MM.1S (cell line): Measurements from ENCODE around the gene IL18RAP.

Experiments used
- DNase-seq: peaks from one replicate; pipeline ENCODE4 v3.0.0-alpha.2; 2015
- H2AFZ ChIP-seq: fragments of 300-600 bp; sonication (generic); 2 replicates; pipeline ENCODE4 v1.6.0; 2016; ENCODE audit warnings: antibody characterized with exemption, low read length
- H3F3A ChIP-seq: fragments of 300-600 bp; sonication (generic); 2 replicates; pipeline ENCODE4 v1.6.1; 2016; ENCODE audit warnings: mild to moderate bottlenecking, antibody characterized with exemption, low read length, moderate library complexity, mixed read lengths; ENCODE audit not compliant: insufficient read depth
- H3K27ac ChIP-seq: fragments of 300-600 bp; sonication (generic); 2 replicates; pipeline ENCODE4 v1.5.1; 2016; ENCODE audit warnings: mild to moderate bottlenecking, low read length
- H3K27me3 ChIP-seq: fragments of 300-600 bp; sonication (generic); replicated peaks from 2 replicates; pipeline ENCODE4 v1.6.0; 2016; ENCODE audit warnings: low read length; ENCODE audit not compliant: insufficient read depth
- H3K36me3 ChIP-seq: fragments of 300-600 bp; sonication (generic); replicated peaks from 2 replicates; pipeline ENCODE4 v1.6.1; 2016; ENCODE audit warnings: mild to moderate bottlenecking, low read length, mixed read lengths; ENCODE audit not compliant: insufficient read depth
- H3K4me1 ChIP-seq: fragments of 300-600 bp; sonication (generic); 2 replicates; pipeline ENCODE4 v1.6.1; 2016; ENCODE audit warnings: low read length, mixed read lengths
- H3K4me2 ChIP-seq: fragments of 300-600 bp; sonication (generic); 2 replicates; pipeline ENCODE4 v1.6.0; 2016; ENCODE audit warnings: low read depth, low read length
- H3K4me3 ChIP-seq: fragments of 300-600 bp; sonication (generic); 2 replicates; pipeline ENCODE4 v1.5.1; 2016; ENCODE audit warnings: low read length, mixed read lengths
- H3K79me2 ChIP-seq: fragments of 300-600 bp; sonication (generic); 2 replicates; pipeline ENCODE4 v1.6.1; 2016; ENCODE audit warnings: mixed run types, low read length, mixed read lengths
- H3K9ac ChIP-seq: fragments of 300-600 bp; sonication (generic); 2 replicates; pipeline ENCODE4 v1.6.1; 2016; ENCODE audit warnings: low read length, mixed read lengths
- H3K9me2 ChIP-seq: fragments of 300-600 bp; sonication (generic); replicated peaks from 2 replicates; pipeline ENCODE4 v1.6.1; 2016; ENCODE audit warnings: mild to moderate bottlenecking, low read length, mixed read lengths; ENCODE audit not compliant: insufficient read depth
- H3K9me3 ChIP-seq: fragments of 300-600 bp; sonication (generic); replicated peaks from 2 replicates; pipeline ENCODE4 v1.6.1; 2016; ENCODE audit warnings: mild to moderate bottlenecking, low read length, mixed read lengths; ENCODE audit not compliant: insufficient read depth
- H4K20me1 ChIP-seq: fragments of 300-600 bp; sonication (generic); 2 replicates; pipeline ENCODE4 v1.6.1; 2016; ENCODE audit warnings: mild to moderate bottlenecking, low read length, moderate library complexity, mixed read lengths; ENCODE audit not compliant: insufficient read depth
- EZH2 ChIP-seq: fragments of 300-600 bp; sonication (generic); optimal IDR thresholded peaks from 2 replicates; pipeline ENCODE3; 2017; ENCODE audit warnings: low read depth, mild to moderate bottlenecking, antibody characterized with exemption, low read length, mixed read lengths
- EZH2phosphoT487 ChIP-seq: fragments of 300-600 bp; sonication (generic); IDR thresholded peaks from 2 replicates; pipeline ENCODE4 v1.6.1; 2018; ENCODE audit warnings: antibody characterized with exemption, low read length
- TF ChIP-seq, protein P1 (sequence below): fragments of 300-600 bp; sonication (generic); IDR thresholded peaks from 2 replicates; pipeline ENCODE4 v1.5.1; 2016; ENCODE audit warnings: antibody characterized with exemption, low read length, mixed read lengths

The IL18RAP gene

DNA sequence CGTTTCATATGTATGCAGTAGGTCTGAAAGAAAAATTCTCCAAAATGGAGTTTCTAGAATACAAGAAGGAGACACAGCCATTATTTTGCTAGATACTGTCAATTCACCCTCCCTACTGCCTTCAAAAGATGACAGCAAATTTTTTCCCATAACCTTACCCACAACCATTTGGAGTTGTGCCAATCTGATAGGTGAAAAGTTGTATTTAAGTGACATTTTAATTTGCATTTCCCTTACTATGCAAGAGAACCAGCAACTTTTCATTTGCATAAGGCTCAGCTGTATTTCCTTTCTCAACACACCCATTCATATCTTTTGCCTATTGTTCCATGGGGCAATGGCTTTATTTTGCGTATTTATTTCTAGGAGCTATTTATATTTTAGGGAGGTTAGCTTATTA, 31.4 kb upstream of the IL18RAP start:
- H3K36me3 ChIP-seq, result no peaks in the 10 kb centered on the region
- H3K27ac ChIP-seq, result no peak overlapping the region
- no peak for TF ChIP-seq EZH2
- no peak for TF ChIP-seq EZH2phosphoT487
- H3K4me3 ChIP-seq, result no peak overlapping the region
- no peak for DNase-seq
- H3K9me3 ChIP-seq, result no peaks in the 10 kb centered on the region
- H4K20me1 ChIP-seq, result no peaks in the 10 kb centered on the region
- no peaks in the 10 kb centered on the region for H3K79me2 ChIP-seq
- no peak overlapping the region for H2AFZ ChIP-seq
- no peaks in the 10 kb centered on the region for H3K9me2 ChIP-seq
- H3K9ac ChIP-seq, result no peak overlapping the region
- no peaks in the 10 kb centered on the region for H3F3A ChIP-seq
- H3K27me3 ChIP-seq, result no peaks in the 10 kb centered on the region
- no peaks in the 10 kb centered on the region for H3K4me1 ChIP-seq
- no peak overlapping the region for H3K4me2 ChIP-seq

DNA sequence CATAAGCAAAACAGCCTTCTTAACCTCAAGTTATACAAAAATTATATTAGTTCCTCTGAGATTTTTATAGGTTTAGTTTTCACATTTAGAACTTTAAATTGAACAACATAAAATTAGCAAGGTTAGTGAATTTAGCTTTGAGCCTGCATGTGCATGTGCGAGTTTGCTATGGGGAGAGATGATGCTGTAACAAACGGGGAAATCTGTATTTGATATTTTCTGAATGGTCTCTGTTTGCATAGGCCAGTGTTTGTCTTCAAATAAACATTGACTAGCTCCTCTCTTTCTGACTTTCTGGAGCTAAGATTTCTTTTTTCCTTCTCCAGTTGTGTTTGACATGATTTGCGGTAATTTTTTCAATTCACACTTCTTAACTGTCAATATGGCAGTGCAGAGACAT, 30.9 kb upstream of the IL18RAP start:
- no peaks in the 10 kb centered on the region for H3K9me2 ChIP-seq
- H3K79me2 ChIP-seq, result no peaks in the 10 kb centered on the region
- TF ChIP-seq, protein P1, sequence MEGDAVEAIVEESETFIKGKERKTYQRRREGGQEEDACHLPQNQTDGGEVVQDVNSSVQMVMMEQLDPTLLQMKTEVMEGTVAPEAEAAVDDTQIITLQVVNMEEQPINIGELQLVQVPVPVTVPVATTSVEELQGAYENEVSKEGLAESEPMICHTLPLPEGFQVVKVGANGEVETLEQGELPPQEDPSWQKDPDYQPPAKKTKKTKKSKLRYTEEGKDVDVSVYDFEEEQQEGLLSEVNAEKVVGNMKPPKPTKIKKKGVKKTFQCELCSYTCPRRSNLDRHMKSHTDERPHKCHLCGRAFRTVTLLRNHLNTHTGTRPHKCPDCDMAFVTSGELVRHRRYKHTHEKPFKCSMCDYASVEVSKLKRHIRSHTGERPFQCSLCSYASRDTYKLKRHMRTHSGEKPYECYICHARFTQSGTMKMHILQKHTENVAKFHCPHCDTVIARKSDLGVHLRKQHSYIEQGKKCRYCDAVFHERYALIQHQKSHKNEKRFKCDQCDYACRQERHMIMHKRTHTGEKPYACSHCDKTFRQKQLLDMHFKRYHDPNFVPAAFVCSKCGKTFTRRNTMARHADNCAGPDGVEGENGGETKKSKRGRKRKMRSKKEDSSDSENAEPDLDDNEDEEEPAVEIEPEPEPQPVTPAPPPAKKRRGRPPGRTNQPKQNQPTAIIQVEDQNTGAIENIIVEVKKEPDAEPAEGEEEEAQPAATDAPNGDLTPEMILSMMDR, result no peak
- TF ChIP-seq EZH2 (no peak), EZH2phosphoT487 (no peak)
- no peak overlapping the region for H3K9ac ChIP-seq
- H3K27me3 ChIP-seq, result no peaks in the 10 kb centered on the region
- H4K20me1 ChIP-seq, result no peaks in the 10 kb centered on the region
- H3K4me3 ChIP-seq, result no peak overlapping the region
- no peak overlapping the region for H3K27ac ChIP-seq
- no peaks in the 10 kb centered on the region for H3K4me1 ChIP-seq
- H3K4me2 ChIP-seq, result no peak overlapping the region
- DNase-seq, result no peak
- no peak overlapping the region for H2AFZ ChIP-seq
- H3F3A ChIP-seq, result no peaks in the 10 kb centered on the region
- H3K9me3 ChIP-seq, result no peaks in the 10 kb centered on the region
- H3K36me3 ChIP-seq, result no peaks in the 10 kb centered on the region

DNA sequence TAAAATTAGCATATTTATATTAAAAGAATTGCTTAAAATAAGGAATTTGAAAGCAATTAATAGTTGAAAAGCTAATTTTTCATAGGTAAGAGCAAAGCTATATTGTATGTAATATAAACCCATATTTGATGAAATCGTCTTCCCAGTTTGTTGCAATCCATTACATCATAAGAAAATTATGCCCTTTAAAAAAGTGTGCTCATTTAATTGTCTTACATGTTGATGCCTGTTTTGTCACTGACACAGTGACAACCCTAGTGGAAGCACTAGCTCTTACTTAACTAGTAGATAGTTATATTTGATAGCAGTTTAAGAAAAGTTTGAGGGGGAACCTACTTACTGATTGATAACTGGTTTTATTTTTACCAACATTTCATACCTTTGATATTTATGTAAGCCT, 30.0 kb upstream of the IL18RAP start:
- no peak overlapping the region for H3K9ac ChIP-seq
- no peaks in the 10 kb centered on the region for H3K27me3 ChIP-seq
- no peak for DNase-seq
- no peak for TF ChIP-seq EZH2phosphoT487
- TF ChIP-seq EZH2, result no peak
- TF ChIP-seq, protein P1, result no peak
- no peaks in the 10 kb centered on the region for H4K20me1 ChIP-seq
- no peak overlapping the region for H3K27ac ChIP-seq
- H3F3A ChIP-seq, result no peaks in the 10 kb centered on the region
- no peak overlapping the region for H2AFZ ChIP-seq
- H3K9me2 ChIP-seq, result no peaks in the 10 kb centered on the region
- no peaks in the 10 kb centered on the region for H3K36me3 ChIP-seq
- H3K79me2 ChIP-seq, result no peaks in the 10 kb centered on the region
- no peaks in the 10 kb centered on the region for H3K4me1 ChIP-seq
- H3K4me3 ChIP-seq, result no peak overlapping the region
- no peak overlapping the region for H3K4me2 ChIP-seq
- H3K9me3 ChIP-seq, result no peaks in the 10 kb centered on the region

DNA sequence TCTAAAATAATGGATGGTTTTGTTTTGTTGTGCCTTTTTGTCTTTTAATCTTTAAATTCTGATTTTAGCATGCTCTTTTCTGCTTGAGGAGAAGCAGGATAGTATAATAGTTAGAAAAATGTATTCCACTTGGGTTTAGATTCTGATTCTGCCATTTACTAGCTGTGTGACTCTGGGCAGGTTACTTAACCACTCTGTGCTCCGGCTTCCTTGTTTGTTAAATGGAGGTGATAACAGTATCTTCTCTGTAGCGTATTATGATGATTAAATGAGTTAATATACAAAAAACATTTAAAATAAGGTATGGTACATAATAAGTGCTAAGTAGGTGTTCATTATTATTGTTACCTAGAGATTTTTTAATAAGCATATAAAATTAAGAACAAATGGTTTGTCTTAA, 26.9 kb upstream of the IL18RAP start:
- TF ChIP-seq, protein P1, result no peak
- no peak for TF ChIP-seq EZH2
- no peak for TF ChIP-seq EZH2phosphoT487
- H3K9ac ChIP-seq, result no peak overlapping the region
- no peaks in the 10 kb centered on the region for H3F3A ChIP-seq
- no peaks in the 10 kb centered on the region for H3K9me2 ChIP-seq
- H3K9me3 ChIP-seq, result no peaks in the 10 kb centered on the region
- H3K4me2 ChIP-seq, result no peak overlapping the region
- no peaks in the 10 kb centered on the region for H3K4me1 ChIP-seq
- no peak for DNase-seq
- no peaks in the 10 kb centered on the region for H4K20me1 ChIP-seq
- H3K27ac ChIP-seq, result no peak overlapping the region
- H3K4me3 ChIP-seq, result no peak overlapping the region
- H2AFZ ChIP-seq, result no peak overlapping the region
- H3K36me3 ChIP-seq, result no peaks in the 10 kb centered on the region
- no peaks in the 10 kb centered on the region for H3K27me3 ChIP-seq
- no peaks in the 10 kb centered on the region for H3K79me2 ChIP-seq
